GM18907 (cell line): ENCODE data around the gene PAX1.

Experiments
- ATAC-seq: cut with Tn5 transposase; IDR thresholded peaks from one replicate; pipeline ENCODE4 v1.9.1; 2021; ENCODE audit warnings: mild to moderate bottlenecking, moderate library complexity; ENCODE audit not compliant: unreplicated experiment

The PAX1 gene

DNA sequence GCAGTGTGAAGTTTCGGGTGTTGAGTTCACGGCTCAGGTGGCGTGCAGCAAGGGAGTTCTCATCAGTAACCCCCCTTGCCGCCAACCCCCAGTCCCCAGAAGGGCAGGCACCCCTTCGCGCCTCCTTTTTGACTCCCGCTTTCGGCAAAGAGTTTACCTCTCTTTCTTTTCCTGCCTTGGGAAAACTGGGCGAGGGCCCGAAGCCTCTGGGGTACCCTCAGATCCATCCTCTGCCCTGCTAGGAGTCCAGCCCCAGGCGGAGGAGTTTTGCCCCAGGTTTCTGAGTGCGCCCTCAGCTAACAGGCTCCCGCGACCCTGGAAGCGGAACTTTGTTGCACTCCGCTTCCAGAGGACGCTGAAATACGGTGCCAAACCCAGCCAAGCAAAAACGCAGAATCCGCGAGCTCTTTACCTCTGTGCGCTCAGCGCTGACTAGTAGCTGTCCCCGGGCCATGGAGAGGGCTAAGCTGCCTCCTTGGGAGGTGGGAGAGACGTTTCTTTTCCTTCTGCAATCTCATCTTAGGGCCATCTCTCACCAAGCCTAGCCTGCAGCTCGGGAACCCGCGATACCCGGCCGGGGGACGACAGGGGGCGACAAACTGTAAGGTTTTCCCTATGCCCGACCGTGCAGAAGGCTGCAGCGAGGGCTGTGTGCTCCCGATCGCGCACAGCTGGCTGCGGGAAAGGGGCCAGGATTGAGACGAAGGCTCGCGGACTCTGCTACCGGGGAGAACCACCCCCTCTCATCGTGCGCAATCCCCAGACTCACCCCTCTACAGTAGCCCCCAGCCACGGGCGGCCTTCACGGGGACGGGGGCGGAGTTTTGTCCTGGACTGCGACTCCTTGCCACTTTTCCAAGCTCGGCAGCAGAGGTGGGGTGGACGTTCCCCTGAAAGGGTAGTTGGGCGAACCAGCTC is 2.7 kb upstream of the PAX1 start:
- no peak for ATAC-seq

DNA sequence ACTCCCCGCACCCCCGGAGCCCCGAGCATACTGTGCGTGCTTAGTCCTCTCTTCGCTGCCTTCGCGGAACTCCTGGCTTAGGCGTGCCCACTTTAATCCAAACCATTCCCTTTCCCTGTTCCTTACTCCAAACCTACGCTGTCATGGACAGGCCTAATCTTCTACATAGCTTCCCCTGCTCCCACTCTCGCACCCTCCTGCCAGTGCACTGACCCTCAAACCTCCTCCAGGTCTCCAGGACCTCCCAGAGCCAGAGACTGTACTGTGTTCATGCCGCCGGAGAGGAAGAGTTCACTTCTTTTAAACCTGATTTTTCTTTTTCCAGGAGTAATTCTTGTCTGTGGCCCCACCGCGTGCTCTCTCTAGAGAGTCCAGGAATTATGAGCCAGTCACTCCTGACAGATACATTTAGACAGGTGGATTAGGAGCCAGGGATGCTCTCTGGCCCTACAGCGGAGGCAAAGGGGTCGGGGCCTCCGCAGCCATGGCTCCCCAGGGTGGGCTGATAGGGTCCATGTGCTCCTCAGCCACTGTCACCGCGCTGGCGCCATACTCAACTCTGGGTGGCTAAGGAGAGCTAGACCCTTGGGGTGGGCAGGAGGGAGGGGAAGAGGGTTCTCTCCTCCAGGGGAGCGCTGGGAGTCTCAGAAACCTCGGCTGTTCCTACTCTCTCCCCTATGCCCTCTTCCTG is 1.6 kb upstream of the PAX1 start:
- no peak for ATAC-seq

DNA sequence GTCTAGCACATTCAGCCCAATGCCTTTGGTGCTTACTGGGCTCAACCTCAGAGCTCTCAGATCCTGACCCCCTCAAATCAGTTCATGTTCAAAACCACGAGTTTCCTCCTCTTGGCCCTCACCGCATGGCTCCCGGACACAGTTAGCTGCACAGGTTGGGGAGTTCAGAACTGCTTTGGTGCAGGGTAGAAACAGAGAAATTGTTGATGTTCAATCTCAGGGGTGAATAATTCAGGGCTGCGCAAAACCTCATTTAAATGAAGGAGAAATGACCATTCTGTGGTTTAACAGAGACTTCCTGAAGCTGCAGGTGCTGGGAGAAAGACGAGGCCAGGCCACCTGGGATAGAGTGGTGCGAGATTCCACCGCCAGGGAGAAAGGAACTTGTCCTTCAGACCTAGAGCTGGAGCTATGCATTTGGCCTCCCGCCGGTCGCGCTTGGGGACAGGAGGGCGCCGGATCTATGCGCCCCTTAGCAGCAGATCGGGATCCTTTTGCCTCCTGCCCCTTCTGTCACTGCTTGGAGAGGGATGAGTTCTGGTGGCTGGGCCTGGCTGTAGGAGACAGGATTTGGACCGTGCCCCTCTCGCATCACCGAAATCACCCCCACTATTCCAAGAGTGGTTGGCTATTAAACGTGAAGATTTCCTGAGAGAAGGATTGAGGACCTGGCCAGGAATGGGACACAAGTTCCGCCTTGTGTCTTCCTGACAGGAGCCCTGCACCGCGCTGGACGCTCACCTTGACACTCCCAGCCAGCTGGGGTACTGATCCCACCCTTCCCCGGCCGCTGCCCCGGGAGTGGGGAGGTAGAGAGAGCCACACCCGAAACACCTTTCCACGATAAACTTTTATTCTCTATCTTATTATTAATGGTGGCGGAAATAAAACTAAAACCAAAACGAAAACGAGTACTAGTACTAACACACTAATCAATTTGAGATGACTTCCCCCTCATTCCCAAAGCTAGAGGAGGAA is 767 bp upstream of the PAX1 start:
- no peak for ATAC-seq

DNA sequence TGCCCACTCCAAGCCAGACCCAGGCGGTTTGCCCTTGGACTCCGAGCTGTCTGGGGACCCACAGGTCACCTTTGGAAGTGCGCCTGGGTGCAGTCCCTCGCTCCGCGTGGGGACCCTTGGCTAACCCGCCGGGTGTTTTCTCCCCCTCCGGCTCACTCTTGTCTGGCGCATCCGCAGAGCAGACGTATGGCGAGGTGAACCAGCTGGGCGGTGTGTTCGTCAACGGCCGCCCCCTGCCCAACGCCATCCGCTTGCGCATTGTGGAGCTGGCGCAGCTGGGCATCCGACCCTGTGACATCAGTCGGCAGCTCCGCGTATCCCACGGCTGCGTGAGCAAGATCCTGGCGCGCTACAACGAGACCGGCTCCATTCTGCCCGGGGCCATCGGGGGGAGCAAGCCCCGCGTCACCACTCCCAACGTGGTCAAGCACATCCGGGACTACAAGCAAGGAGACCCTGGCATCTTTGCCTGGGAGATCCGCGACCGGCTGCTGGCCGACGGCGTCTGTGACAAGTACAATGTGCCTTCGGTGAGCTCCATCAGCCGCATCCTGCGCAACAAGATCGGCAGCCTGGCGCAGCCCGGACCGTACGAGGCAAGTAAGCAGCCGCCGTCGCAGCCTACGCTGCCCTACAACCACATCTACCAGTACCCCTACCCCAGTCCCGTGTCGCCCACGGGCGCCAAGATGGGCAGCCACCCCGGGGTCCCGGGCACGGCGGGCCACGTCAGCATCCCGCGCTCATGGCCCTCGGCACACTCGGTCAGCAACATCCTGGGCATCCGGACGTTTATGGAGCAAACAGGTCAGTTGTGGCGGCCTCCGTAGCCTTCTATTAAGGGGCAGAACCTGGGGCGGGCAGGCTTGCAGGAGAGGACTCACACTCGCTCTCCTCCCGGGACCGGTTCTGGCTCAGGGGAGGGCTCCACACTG is 1.1 kb downstream of the PAX1 start:
- ATAC-seq = no peak

DNA sequence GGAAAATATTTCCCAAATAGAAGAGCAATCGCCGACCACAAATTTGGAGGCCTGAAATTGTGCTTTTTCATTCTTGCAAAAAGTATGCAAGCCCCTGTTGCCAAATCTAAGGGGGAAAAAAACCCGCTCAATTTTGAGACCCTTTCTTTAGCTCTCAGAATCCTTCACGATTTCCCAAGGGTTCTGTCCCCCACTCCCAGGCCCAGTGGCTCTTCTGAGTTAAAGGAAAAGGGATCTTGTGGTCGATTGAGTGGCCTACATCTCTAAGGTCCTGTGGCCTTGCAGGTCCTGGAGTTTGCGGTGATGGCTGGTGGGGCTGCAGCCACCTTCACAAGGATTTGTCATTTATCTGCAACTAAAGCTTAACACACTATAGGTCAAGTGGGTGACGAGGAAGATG is 1.8 kb downstream of the PAX1 start:
- ATAC-seq = no peak

DNA sequence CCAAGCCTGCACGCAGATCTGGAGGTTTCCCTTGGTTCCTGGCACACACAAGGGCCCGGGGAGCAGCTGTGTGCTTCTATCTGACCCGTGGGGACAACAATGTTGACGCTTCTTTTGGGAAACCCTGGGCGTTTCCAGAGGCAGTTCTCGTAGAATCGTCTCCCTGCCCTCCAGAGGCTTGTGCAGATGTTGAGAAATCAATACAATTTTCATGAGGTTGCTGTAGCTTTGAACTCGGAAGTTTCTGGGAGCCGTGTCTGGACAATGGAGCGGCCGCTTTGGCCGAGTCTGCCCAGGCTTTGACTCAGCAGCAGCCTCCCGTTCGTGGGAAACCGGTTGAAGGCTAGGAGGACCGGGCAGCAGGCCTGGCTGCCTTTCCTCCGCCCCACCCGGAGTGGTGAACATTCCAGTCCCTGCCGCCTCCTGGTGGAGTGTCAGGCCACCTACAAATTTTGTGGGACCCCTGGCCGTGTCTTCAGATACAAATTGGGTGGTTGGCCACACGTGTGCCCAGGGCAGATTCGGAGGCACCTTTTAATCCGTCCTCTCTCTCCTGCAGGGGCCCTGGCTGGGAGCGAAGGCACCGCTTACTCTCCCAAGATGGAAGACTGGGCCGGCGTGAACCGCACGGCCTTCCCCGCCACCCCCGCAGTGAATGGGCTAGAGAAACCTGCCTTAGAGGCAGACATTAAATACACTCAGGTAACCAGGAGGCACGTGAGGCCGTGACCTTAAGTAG is 2.7 kb downstream of the PAX1 start:
- no peak for ATAC-seq

DNA sequence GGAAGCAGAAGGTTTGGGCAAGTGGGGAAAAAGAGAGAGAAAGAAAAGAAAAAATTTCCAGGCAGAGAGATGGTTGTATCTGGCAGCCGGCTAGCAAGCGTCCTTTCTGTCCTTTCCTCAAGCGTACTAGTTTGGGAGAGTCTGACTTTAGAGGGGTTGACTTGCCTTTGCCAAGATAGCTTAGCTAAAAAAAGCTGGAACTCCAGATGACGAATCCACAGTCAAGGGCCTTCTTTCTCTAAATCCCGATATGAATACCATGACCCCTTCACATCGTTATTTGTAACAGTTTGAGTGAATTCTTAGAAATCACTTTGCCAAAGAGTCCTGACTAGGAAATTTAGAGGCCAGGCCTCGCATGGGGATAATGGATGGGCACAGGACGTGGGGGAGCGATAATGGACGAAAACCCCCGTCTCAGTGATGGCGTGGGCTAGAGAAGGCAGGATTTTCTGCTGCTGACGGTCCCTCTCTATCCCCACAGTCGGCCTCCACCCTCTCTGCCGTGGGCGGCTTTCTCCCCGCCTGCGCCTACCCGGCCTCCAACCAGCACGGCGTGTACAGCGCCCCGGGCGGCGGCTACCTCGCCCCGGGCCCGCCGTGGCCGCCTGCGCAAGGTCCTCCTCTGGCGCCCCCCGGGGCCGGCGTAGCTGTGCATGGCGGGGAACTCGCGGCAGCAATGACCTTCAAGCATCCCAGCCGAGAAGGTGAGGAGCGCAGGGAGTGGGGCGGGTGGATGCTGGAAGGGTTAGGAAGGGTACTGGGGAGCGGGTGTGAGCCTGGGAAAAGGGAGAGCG is 3.5 kb downstream of the PAX1 start:
- no peak for ATAC-seq

DNA sequence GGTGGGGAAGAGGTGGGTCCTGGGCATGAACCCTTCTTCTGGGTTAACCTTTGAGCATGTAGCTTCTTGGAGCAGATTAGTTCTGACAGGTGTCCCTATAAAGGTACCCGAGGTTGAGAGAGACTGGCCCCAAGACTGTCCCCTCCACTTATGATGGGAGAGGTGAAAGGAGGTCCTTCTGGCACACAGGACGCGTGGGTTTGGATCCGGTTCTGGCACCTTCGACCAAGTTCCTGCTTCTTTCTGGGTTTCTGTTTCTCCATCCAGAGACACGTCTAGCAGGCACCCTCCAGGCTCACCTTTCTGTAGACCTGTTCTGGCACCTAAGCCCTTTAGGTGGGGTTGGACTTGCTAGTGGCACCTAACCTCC is 4.1 kb downstream of the PAX1 start:
- no peak for ATAC-seq

DNA sequence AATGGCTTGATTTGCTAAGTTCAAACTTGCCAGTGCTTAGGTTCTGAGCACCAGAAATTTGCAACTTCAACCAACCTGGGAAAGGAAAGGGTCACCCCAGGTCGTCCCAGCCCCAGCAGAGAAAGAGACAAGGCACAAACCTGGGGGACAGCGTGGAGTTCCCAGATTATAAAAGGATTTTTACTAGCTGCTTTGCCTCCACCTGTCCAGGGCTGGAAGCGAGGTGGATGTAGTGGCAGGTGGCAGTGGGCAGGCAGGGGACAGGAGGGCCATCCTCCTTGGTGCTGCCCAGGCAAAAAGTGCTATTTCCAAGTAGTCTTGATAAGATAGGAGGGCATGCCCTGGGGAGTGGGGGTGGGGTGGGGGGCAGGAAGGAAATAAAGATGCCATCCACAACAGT is 4.9 kb downstream of the PAX1 start:
- ATAC-seq = no peak

DNA sequence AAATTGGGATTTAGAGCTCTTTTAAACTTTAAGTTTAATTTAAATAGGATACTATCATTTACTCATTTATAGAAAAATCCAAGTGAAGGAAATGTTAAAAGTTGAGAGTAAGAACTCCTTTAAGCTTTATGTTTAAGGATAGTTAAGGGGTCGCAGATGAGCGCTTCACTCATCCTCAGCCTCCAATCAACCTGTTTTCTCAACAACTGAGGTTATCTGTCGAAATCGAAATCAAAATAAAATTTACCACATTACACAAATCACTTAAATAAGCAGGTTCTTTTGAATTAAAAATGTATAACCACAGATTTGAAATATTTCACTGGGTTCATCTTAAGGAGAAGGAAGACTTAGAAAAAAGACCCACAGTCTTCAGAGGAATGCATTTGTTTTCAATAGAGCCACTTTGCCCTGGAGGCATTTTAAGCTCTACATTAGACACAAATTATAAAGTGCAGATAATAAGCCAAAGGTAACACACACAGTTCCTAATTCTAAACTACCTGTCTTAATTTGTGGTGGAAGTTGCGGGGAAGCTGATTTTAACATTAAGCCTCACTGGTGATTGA is 5.5 kb downstream of the PAX1 start:
- no peak for ATAC-seq

DNA sequence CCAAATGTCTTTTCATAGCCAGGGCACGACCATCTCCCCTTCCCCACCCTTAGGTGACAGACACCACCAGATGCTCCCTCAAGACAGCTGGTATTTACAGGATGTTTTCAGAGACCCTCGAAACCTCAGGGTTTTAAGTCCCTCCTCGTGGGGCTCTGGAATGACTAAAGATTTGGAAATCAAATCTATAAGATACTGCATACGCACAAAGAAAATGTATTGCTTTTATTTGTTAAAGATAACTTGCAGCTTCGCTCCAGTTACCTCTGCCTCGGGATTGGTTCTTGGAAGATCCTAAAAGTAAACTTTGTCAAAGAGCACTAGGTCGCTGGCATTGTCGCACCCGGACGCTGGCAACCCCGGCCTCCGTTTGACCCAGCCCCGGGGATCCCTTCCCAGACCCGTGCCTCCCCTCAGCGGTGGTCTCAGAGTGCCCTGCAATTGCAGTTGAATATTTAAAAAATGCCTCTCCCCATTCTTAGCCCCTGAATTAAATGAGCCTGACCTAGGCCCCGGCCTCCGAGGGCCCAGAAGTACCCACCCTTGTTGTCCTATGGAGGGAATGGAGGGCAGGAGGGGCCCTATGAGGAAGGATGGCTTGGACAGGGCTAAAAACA is 7.1 kb downstream of the PAX1 start:
- ATAC-seq = no peak

DNA sequence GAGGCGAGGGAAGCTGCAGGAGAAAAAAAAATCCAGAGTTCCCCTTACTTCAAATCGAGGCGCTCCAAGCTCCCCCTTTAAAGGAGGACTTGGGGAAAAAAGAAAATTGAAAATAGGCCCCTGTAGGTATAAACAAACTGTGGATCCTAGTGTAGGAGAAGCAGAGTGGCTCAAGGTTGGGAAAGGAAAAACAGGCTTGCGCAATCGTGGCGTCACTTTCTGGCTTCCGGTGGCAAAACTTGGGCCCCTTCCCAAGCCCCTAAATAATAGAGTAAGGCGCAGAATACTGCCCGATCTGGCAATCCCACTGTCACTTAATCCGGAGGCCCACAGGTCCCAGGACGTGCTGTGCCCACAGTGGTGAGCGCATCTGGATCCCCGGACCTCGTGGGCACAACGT is 8.0 kb downstream of the PAX1 start:
- ATAC-seq = no peak

DNA sequence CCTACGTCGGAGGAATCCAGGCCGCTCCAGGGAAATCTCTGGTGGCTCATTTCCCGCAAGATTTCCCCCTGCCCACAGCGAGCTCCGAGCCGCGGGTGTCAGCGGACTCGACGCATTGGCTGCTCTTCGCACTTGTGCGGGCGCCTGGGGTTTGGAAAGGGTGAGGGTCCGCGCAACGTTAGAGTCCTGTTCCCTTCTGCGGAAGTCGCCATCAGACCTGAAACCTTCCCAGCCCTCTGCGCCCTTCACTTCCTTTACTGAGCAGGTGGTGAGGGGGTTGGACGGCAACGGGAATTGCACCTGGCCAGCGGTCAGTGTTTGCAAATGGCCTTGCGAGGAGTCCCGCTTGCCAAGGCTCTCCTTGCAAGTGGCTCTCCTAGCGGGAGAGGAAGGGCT is 8.4 kb downstream of the PAX1 start:
- no peak for ATAC-seq

DNA sequence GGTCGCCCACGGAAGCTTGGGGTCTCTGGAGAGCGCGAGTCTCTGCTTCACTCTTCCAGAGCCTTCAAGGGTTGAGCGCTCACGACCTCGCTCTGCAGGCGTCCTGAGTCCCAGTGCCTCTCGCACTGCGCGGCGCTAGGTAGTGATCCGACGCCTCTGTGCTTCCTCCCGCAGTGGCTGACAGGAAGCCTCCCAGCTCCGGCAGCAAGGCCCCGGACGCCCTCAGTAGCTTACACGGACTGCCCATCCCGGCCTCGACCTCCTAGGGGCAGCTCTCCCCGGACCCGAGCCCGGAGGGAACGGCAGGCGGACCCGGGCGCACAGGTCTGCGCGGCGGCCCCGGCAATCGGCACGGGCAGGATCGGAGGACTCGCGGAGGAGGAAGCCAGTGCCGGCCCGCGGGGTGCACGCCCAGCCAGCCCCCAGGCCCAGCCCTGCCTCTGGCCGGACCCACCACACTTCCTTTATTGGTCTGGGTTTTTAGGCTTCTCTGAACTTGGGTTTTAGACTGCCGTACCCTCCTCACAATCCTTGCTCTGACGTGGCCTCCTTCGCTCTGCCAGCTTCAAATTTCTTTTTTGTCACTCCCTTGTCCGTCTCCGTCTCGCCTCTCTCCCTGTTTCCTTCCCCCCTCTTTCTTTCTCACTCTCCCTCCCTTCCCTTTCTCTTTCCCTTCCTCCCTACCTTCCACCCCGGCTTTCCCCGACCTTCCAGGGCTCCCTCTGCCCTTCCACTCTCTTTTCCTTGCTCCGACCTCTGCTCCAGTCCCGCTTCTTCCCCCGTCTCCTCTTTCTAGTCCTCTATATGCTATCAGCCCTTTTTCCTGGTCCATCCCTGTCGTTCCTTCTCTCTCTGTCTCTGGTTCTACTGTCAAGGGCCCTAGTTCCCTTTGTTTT is 9.1 kb downstream of the PAX1 start:
- no peak for ATAC-seq

DNA sequence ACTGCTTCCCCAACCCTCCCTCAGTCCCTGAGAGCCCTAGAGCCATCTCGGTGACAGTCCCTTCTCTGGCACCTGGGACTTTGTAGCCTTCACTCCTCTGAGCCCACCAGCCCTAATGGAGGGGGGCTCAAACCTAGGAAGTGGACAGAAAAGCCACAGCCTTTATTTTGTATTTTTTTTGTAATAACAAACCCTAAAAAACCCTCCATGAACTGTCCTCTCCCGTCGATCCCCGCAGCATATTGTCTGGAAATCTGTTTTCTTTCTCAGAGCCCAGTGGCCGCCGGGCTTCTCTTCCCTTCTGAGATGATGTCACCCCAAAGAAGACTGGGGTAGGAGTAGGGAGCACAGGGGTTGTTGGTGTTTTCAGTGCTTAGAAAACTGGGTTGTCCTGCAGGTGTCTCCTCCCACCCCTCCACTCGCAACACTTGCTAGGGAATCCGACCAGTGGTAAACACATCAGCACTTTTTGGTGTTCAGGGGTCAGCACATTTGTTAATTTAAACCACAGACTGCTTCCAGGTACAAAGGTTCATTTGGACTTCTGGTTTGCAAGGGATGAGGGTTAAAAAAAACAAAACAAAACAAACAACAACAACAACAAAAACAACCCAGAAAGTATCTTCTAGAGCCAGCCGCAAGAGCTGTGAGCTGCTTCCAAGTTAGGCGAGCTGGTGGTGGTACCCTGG is 9.9 kb downstream of the PAX1 start:
- no peak for ATAC-seq

DNA sequence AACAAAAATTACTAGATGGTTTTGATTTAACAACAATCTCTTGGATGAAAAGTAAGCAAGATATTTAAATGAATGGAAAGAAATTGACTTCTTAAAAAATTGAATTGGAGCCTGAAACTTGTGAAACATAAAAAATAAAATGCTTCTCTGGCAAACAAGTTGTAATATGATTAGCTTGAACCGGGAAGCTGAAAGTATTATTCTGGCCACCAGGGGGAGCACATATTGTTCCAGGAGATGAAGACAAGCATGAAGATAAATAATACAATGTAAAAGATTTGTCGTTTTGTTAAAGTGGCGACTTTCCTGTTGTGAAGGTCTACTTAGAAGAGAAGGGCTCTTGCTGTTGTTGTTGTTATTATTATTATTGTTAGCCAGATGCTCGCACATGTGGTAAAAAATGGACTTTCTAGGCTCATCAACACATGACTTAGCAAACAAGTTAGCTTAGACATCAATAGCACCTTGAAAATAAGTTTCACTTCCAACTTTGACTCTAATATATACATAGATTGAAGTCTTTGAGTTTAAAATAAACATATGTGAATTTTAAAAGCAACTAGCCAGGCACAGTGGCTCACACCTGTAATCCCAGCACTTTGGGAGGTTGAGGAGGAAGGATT is 14.2 kb downstream of the PAX1 start:
- no peak for ATAC-seq
